ENCODE data around the gene RAB38.

RAB38 gene

DNA sequence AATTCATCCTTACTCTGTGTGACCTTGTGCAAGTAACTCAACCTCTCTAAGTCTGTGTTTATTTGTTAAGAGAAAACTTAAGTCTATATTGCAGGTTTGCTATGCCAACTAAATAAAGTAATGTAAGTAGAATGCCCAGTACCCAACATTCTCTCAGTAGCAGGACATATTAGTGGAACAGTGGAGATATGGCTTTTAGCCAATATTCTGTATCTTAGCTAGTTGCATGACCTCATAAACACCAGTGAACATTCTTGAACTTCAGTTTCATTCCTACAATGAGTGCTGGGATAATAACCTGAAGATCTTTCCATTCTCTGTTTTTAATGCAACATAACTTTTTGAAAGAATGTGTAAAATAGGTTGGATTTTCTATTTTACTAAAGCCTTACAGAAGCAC is 77.0 kb downstream of the RAB38 start:
- Histone ChIP-seq H2AFZ (ENCODE audit: low read depth, low read length) (no peak overlapping the region), H3K9ac (ENCODE audit: low read depth, low read length) (no peak overlapping the region), H3K79me2 (ENCODE audit: insufficient read depth, low read length) (no peaks in the 10 kb centered on the region), H3K4me2 (ENCODE audit: insufficient read depth, low read length) (no peak overlapping the region), H3K27ac (ENCODE audit: low read length) (no peak overlapping the region), H3K9me3 (ENCODE audit: insufficient read depth, low read length, severe bottlenecking) (no peaks in the 10 kb centered on the region), H3K36me3 (ENCODE audit: insufficient read depth, low read length) (no peaks in the 10 kb centered on the region), H3K4me3 (ENCODE audit: low read depth in 1 of 2, low read length in 2 of 2) (no peak overlapping the region), H3K27me3 (ENCODE audit: insufficient read depth, low read length, poor library complexity) (no peaks in the 10 kb centered on the region), H4K20me1 (ENCODE audit: insufficient read depth, low read length) (no peaks in the 10 kb centered on the region), H3K4me1 (ENCODE audit: insufficient read depth, low read length) (no peaks in the 10 kb centered on the region)
- no peak for ATAC-seq (ENCODE audit: insufficient read depth, low read depth)
- no peak for DNase-seq
- TF ChIP-seq, protein P1, sequence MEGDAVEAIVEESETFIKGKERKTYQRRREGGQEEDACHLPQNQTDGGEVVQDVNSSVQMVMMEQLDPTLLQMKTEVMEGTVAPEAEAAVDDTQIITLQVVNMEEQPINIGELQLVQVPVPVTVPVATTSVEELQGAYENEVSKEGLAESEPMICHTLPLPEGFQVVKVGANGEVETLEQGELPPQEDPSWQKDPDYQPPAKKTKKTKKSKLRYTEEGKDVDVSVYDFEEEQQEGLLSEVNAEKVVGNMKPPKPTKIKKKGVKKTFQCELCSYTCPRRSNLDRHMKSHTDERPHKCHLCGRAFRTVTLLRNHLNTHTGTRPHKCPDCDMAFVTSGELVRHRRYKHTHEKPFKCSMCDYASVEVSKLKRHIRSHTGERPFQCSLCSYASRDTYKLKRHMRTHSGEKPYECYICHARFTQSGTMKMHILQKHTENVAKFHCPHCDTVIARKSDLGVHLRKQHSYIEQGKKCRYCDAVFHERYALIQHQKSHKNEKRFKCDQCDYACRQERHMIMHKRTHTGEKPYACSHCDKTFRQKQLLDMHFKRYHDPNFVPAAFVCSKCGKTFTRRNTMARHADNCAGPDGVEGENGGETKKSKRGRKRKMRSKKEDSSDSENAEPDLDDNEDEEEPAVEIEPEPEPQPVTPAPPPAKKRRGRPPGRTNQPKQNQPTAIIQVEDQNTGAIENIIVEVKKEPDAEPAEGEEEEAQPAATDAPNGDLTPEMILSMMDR (IDR thresholded peaks at IDR 0.05; ENCODE audit: borderline replicate concordance, extremely low read depth, low read length, poor library complexity, severe bottlenecking), result no peak
- TF ChIP-seq EZH2 (IDR thresholded peaks at IDR 0.05; ENCODE audit: borderline replicate concordance, low read depth, low read length, severe bottlenecking), result no peak

DNA sequence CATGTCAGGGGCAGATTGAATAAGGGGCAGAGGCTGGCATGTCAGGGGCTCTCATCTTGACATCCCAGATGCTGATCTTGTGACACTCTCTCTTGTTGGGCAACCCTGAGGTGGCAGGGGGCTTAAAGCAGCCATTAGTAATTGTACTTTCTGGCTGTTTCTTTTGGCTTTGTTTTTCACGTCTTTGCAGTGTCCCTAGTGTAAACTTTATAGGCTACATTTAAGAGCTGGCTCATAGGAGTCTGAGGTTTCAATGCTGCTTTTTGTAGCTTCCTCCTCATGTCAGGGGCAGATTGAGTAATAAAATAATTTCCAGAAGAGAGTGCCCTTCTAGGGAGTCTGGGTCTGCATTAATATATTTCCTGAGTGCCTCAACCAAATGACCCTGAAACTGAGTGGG is 86.1 kb downstream of the RAB38 start:
- Histone ChIP-seq H3K4me3 (ENCODE audit: low read depth in 1 of 2, low read length in 2 of 2) (no peak overlapping the region), H3K27me3 (ENCODE audit: insufficient read depth, low read length, poor library complexity) (no peaks in the 10 kb centered on the region), H3K36me3 (ENCODE audit: insufficient read depth, low read length) (no peaks in the 10 kb centered on the region), H3K9me3 (ENCODE audit: insufficient read depth, low read length, severe bottlenecking) (no peaks in the 10 kb centered on the region), H3K4me2 (ENCODE audit: insufficient read depth, low read length) (no peak overlapping the region), H3K79me2 (ENCODE audit: insufficient read depth, low read length) (no peaks in the 10 kb centered on the region), H4K20me1 (ENCODE audit: insufficient read depth, low read length) (no peaks in the 10 kb centered on the region), H3K9ac (ENCODE audit: low read depth, low read length) (no peak overlapping the region), H3K4me1 (ENCODE audit: insufficient read depth, low read length) (no peaks in the 10 kb centered on the region), H3K27ac (ENCODE audit: low read length) (no peak overlapping the region), H2AFZ (ENCODE audit: low read depth, low read length) (no peak overlapping the region)
- TF ChIP-seq, protein P1 (IDR thresholded peaks at IDR 0.05; ENCODE audit: borderline replicate concordance, extremely low read depth, low read length, poor library complexity, severe bottlenecking), result no peak
- no peak for TF ChIP-seq EZH2 (IDR thresholded peaks at IDR 0.05; ENCODE audit: borderline replicate concordance, low read depth, low read length, severe bottlenecking)
- DNase-seq (no peak), ATAC-seq (ENCODE audit: insufficient read depth, low read depth) (no peak)

- no peak for ATAC-seq (ENCODE audit: insufficient read depth, low read depth)
- H3K4me2 ChIP-seq (ENCODE audit: insufficient read depth, low read length), result no peak overlapping the region
- H3K4me3 ChIP-seq (ENCODE audit: low read depth in 1 of 2, low read length in 2 of 2), result no peak overlapping the region
- H3K36me3 ChIP-seq (ENCODE audit: insufficient read depth, low read length), result no peaks in the 10 kb centered on the region
- no peaks in the 10 kb centered on the region for H3K79me2 ChIP-seq (ENCODE audit: insufficient read depth, low read length)
- H3K9me3 ChIP-seq (ENCODE audit: insufficient read depth, low read length, severe bottlenecking), result no peaks in the 10 kb centered on the region
- no peak overlapping the region for H3K9ac ChIP-seq (ENCODE audit: low read depth, low read length)
- no peaks in the 10 kb centered on the region for H4K20me1 ChIP-seq (ENCODE audit: insufficient read depth, low read length)
- H3K27ac ChIP-seq (ENCODE audit: low read length), result no peak overlapping the region
- DNase-seq, result no peak
- no peaks in the 10 kb centered on the region for H3K27me3 ChIP-seq (ENCODE audit: insufficient read depth, low read length, poor library complexity)
- H2AFZ ChIP-seq (ENCODE audit: low read depth, low read length), result no peak overlapping the region
- TF ChIP-seq EZH2 (IDR thresholded peaks at IDR 0.05; ENCODE audit: borderline replicate concordance, low read depth, low read length, severe bottlenecking), result no peak
- TF ChIP-seq, protein P1 (IDR thresholded peaks at IDR 0.05; ENCODE audit: borderline replicate concordance, extremely low read depth, low read length, poor library complexity, severe bottlenecking), result no peak
- no peaks in the 10 kb centered on the region for H3K4me1 ChIP-seq (ENCODE audit: insufficient read depth, low read length)
Measured at GRCh38 chr11:88087337-88087736, 87.9 kb downstream of the RAB38 start.

DNA sequence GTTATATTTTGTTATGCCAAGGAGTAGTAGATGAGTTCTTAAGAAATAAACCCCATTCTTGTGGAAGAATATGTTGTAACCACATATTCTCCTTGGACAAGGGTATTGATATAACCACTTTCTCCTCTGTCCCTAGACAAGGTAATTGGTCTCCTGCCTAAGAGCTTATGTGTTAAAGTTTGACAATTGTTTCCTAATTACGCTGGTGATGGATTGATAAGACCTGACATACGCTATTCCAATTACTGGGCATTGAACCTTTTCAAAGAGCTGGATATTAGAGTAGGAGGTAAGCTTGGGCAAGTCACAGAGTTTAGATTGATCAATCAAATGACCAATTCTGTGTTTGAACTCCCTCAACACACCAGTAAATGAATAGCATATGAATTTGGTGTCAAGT is 88.9 kb downstream of the RAB38 start:
- H2AFZ ChIP-seq (ENCODE audit: low read depth, low read length), result no peak overlapping the region
- DNase-seq, result no peak
- ATAC-seq (ENCODE audit: insufficient read depth, low read depth), result no peak
- no peaks in the 10 kb centered on the region for H3K9me3 ChIP-seq (ENCODE audit: insufficient read depth, low read length, severe bottlenecking)
- no peaks in the 10 kb centered on the region for H3K79me2 ChIP-seq (ENCODE audit: insufficient read depth, low read length)
- H3K4me1 ChIP-seq (ENCODE audit: insufficient read depth, low read length), result no peaks in the 10 kb centered on the region
- no peaks in the 10 kb centered on the region for H4K20me1 ChIP-seq (ENCODE audit: insufficient read depth, low read length)
- no peaks in the 10 kb centered on the region for H3K36me3 ChIP-seq (ENCODE audit: insufficient read depth, low read length)
- H3K27me3 ChIP-seq (ENCODE audit: insufficient read depth, low read length, poor library complexity), result no peaks in the 10 kb centered on the region
- no peak overlapping the region for H3K4me3 ChIP-seq (ENCODE audit: low read depth in 1 of 2, low read length in 2 of 2)
- no peak overlapping the region for H3K9ac ChIP-seq (ENCODE audit: low read depth, low read length)
- TF ChIP-seq, protein P1 (IDR thresholded peaks at IDR 0.05; ENCODE audit: borderline replicate concordance, extremely low read depth, low read length, poor library complexity, severe bottlenecking), result no peak
- no peak for TF ChIP-seq EZH2 (IDR thresholded peaks at IDR 0.05; ENCODE audit: borderline replicate concordance, low read depth, low read length, severe bottlenecking)
- no peak overlapping the region for H3K4me2 ChIP-seq (ENCODE audit: insufficient read depth, low read length)
- no peak overlapping the region for H3K27ac ChIP-seq (ENCODE audit: low read length)
